ENCODE data around the gene KCNK3. TPM values are rescaled to one million over a fixed set of nuclear protein-coding genes. Genes with fewer than 3 reads are reported as not detected.

The KCNK3 gene
- total and polyA plus RNA-seq, 2 donors (not counting 1 experiment from before 2014, with no cell fraction given): not detected

GRCh38 chr2:26672112-26672817 is 20.3 kb upstream of the KCNK3 start:
- ATAC-seq (ENCODE audit: low read depth) (no peak), DNase-seq (no peak)
- H3K4me3 Mint-ChIP-seq: no peak overlapping the region
- H3K36me3 ChIP-seq (replicated peaks in 1 of 2; ENCODE audit: control extremely low read depth in 1 of 2, control insufficient read depth in 1 of 2, extremely low read depth in 1 of 2, insufficient read depth in 2 of 2, low read length in 1 of 2): no peaks in the 10 kb centered on the region
- no peak overlapping the region for H3K4me2 ChIP-seq (replicated peaks; ENCODE audit: low read depth, low read length, poor library complexity, severe bottlenecking)
- no peaks in the 10 kb centered on the region for H3K79me2 ChIP-seq (ENCODE audit: control insufficient read depth, insufficient read depth, low read length)
- no peaks in the 10 kb centered on the region for H3K9me3 ChIP-seq (ENCODE audit: control extremely low read depth in 1 of 3, control insufficient read depth in 2 of 3, insufficient read depth in 1 of 3, low read length in 2 of 3)
- H4K20me1 ChIP-seq (ENCODE audit: control insufficient read depth, insufficient read depth, low read length, poor library complexity, severe bottlenecking): no peaks in the 10 kb centered on the region
- no peak overlapping the region for H2AFZ ChIP-seq (ENCODE audit: insufficient read depth, low read depth, low read length, poor library complexity, severe bottlenecking)
- no peaks in the 10 kb centered on the region for H3K4me1 ChIP-seq (ENCODE audit: control insufficient read depth in 2 of 2, insufficient read depth in 2 of 2, low read length in 2 of 2)
- ChIA-PET CTCF (interaction anchor here (1.1 kb wide), 1 partner anchor 73 kb away, joined by 4 read pairs; no protein-coding TSS in a partner anchor), POLR2A (no interaction called here)
- WGBS (ENCODE audit: insufficient coverage): 85% methylated on average over 11 of the region's 11 CpGs
- peaks cover 2% of the 10 kb centered on the region for H3K9me3 Mint-ChIP-seq (ENCODE audit: insufficient read depth)
- peaks cover 0 to 14% (median 0%) of the 10 kb centered on the region in 4 experiments for H3K27me3 ChIP-seq (replicated peaks in 1 of 4; ENCODE audit: control extremely low read depth in 1 of 4, control insufficient read depth in 3 of 4, insufficient read depth in 4 of 4, low read length in 3 of 4)
- intact Hi-C loops (cut with micrococcal nuclease): no loop called here
- H3K27me3 Mint-ChIP-seq: peaks cover 48% of the 10 kb centered on the region
- H3K4me1 Mint-ChIP-seq: no peaks in the 10 kb centered on the region
- H3K9ac ChIP-seq (ENCODE audit: low read length): no peak overlapping the region
- no peak overlapping the region for H3K4me3 ChIP-seq (ENCODE audit: control extremely low read depth in 1 of 5, extremely low read depth in 1 of 5, insufficient read depth in 1 of 5, low read depth in 2 of 5, low read length in 4 of 5)
- no peak overlapping the region for H3K27ac ChIP-seq (ENCODE audit: low read length in 2 of 2)
- H3K27ac Mint-ChIP-seq: no peak overlapping the region
- no peak for TF ChIP-seq EZH2 (IDR thresholded peaks at IDR 0.05; ENCODE audit: borderline replicate concordance, insufficient read depth, low read depth, low read length, poor library complexity, severe bottlenecking)
- TF ChIP-seq CTCF (IDR thresholded peaks at IDR 0.05): no peak

GRCh38 chr2:26672818-26673393 is 19.6 kb upstream of the KCNK3 start:
- H4K20me1 ChIP-seq (ENCODE audit: control insufficient read depth, insufficient read depth, low read length, poor library complexity, severe bottlenecking): no peaks in the 10 kb centered on the region
- peaks cover 0 to 5% (median 0%) of the 10 kb centered on the region in 3 donors for H3K9me3 ChIP-seq (ENCODE audit: control extremely low read depth in 1 of 3, control insufficient read depth in 2 of 3, insufficient read depth in 1 of 3, low read length in 2 of 3)
- ChIA-PET CTCF (no interaction called here), POLR2A (no interaction called here)
- no peaks in the 10 kb centered on the region for H3K4me1 ChIP-seq (ENCODE audit: control insufficient read depth in 2 of 2, insufficient read depth in 2 of 2, low read length in 2 of 2)
- WGBS (ENCODE audit: insufficient coverage): 74% methylated on average over 5 of the region's 9 CpGs
- no peak for TF ChIP-seq EZH2 (IDR thresholded peaks at IDR 0.05; ENCODE audit: borderline replicate concordance, insufficient read depth, low read depth, low read length, poor library complexity, severe bottlenecking)
- no peak for TF ChIP-seq CTCF (IDR thresholded peaks at IDR 0.05)
- H3K27me3 ChIP-seq (replicated peaks in 1 of 4; ENCODE audit: control extremely low read depth in 1 of 4, control insufficient read depth in 3 of 4, insufficient read depth in 4 of 4, low read length in 3 of 4): peaks cover 0 to 13% (median 0%) of the 10 kb centered on the region in 4 experiments
- H3K36me3 ChIP-seq (replicated peaks in 1 of 2; ENCODE audit: control extremely low read depth in 1 of 2, control insufficient read depth in 1 of 2, extremely low read depth in 1 of 2, insufficient read depth in 2 of 2, low read length in 1 of 2): no peaks in the 10 kb centered on the region
- no peak overlapping the region for H3K27ac Mint-ChIP-seq
- peaks cover 48% of the 10 kb centered on the region for H3K27me3 Mint-ChIP-seq
- H3K4me1 Mint-ChIP-seq: no peaks in the 10 kb centered on the region
- DNase-seq (no peak), ATAC-seq (ENCODE audit: low read depth) (no peak)
- no peaks in the 10 kb centered on the region for H3K79me2 ChIP-seq (ENCODE audit: control insufficient read depth, insufficient read depth, low read length)
- no peak overlapping the region for H3K27ac ChIP-seq (ENCODE audit: low read length in 2 of 2)
- peaks cover 7% of the 10 kb centered on the region for H3K9me3 Mint-ChIP-seq (ENCODE audit: insufficient read depth)
- no peak overlapping the region for H3K4me3 Mint-ChIP-seq
- H3K4me3 ChIP-seq (ENCODE audit: control extremely low read depth in 1 of 5, extremely low read depth in 1 of 5, insufficient read depth in 1 of 5, low read depth in 2 of 5, low read length in 4 of 5): no peak overlapping the region
- no peak overlapping the region for H3K4me2 ChIP-seq (replicated peaks; ENCODE audit: low read depth, low read length, poor library complexity, severe bottlenecking)
- no peak overlapping the region for H3K9ac ChIP-seq (ENCODE audit: low read length)
- intact Hi-C loops (cut with micrococcal nuclease): no loop called here
- H2AFZ ChIP-seq (ENCODE audit: insufficient read depth, low read depth, low read length, poor library complexity, severe bottlenecking): no peak overlapping the region

Data from B cell (primary cell).